A172 (cell line): ENCODE measurements around the gene ADARB2. TPM values are rescaled to one million over a fixed set of nuclear protein-coding genes. Genes with fewer than 3 reads are reported as not detected.

Experiments
- DNase-seq: peaks from one replicate; pipeline ENCODE4 v3.0.0-alpha.2; 2015; ENCODE audit warnings: low spot score
- total RNA-seq: library from RNA; depleted of rRNA; stranded (reverse); fragments of >200 nt; shearing (Covaris generic); gene quantifications from 2 replicates; pipeline ENCODE4 v1.2.3, GENCODE V29; 2014

ADARB2 gene
- total RNA-seq, 1 experiment from 2014 or later, result 1.2 TPM

GRCh38 chr10:1570416-1571051 is 166.8 kb downstream of the ADARB2 start:
- DNase-seq, result no peak

- no peak for DNase-seq
Measured at GRCh38 chr10:1569208-1569607, 168.1 kb downstream of the ADARB2 start.

- DNase-seq, result no peak
Measured at GRCh38 chr10:1567742-1568495, 169.4 kb downstream of the ADARB2 start.

- DNase-seq, result no peak
Measured at GRCh38 chr10:1567152-1567551, 170.2 kb downstream of the ADARB2 start.

- DNase-seq, result no peak
Measured at GRCh38 chr10:1564791-1565190, 172.5 kb downstream of the ADARB2 start.

GRCh38 chr10:1563028-1563427 is 174.3 kb downstream of the ADARB2 start:
- no peak for DNase-seq

GRCh38 chr10:1561731-1562337 is 175.5 kb downstream of the ADARB2 start:
- DNase-seq, result no peak

GRCh38 chr10:1560535-1561192 is 176.7 kb downstream of the ADARB2 start:
- no peak for DNase-seq

- DNase-seq, result no peak
Measured at GRCh38 chr10:1559761-1560160, 177.6 kb downstream of the ADARB2 start.

GRCh38 chr10:1559311-1559710 is 178.0 kb downstream of the ADARB2 start:
- DNase-seq, result no peak

GRCh38 chr10:1558906-1559305 is 178.4 kb downstream of the ADARB2 start:
- no peak for DNase-seq

- DNase-seq, result no peak
Measured at GRCh38 chr10:1557081-1557480, 180.2 kb downstream of the ADARB2 start.

GRCh38 chr10:1556496-1556895 is 180.8 kb downstream of the ADARB2 start:
- DNase-seq, result no peak

- DNase-seq, result no peak
Measured at GRCh38 chr10:1553951-1554350, 183.4 kb downstream of the ADARB2 start.

- no peak for DNase-seq
Measured at GRCh38 chr10:1552881-1553670, 184.2 kb downstream of the ADARB2 start.

GRCh38 chr10:1552406-1552805 is 184.9 kb downstream of the ADARB2 start:
- DNase-seq, result no peak

GRCh38 chr10:1551636-1552338 is 185.5 kb downstream of the ADARB2 start:
- no peak for DNase-seq

- DNase-seq, result no peak
Measured at GRCh38 chr10:1550616-1551015, 186.7 kb downstream of the ADARB2 start.

- DNase-seq, result no peak
Measured at GRCh38 chr10:1550291-1550595, 187.1 kb downstream of the ADARB2 start.

- no peak for DNase-seq
Measured at GRCh38 chr10:1549591-1550290, 187.6 kb downstream of the ADARB2 start.

- no peak for DNase-seq
Measured at GRCh38 chr10:1548596-1548995, 188.7 kb downstream of the ADARB2 start.
